CD14-positive monocyte (primary cell): ENCODE results near the gene BNC2. TPM values are rescaled to one million over a fixed set of nuclear protein-coding genes. Genes with fewer than 3 reads are reported as not detected.

ENCODE experiments used
- DNase-seq, 3 donors: peaks; one replicate each; pipeline ENCODE4 v3.0.0-alpha.2; 2011 to 2022
- H2AFZ ChIP-seq: 2 replicates; pipeline ENCODE4 v1.6.0; 2012; ENCODE audit warnings: mild to moderate bottlenecking, low read depth, low read length, inconsistent platforms; ENCODE audit not compliant: insufficient read depth, poor library complexity, severe bottlenecking
- H3K27ac ChIP-seq, 2 donors: 1 replicate in 1 of 2; 2 replicates in 1 of 2; pipeline ENCODE4 v1.5.1; 2012 to 2013; ENCODE audit warnings: low read length in 2 of 2, control low read depth in 1 of 2, inconsistent platforms in 1 of 2, low read depth in 1 of 2, mild to moderate bottlenecking in 1 of 2
- H3K27me3 ChIP-seq, 2 donors: one replicate each; pipeline versions ENCODE4 v1.6.0 to v1.6.1; 2011 to 2013; ENCODE audit warnings: low read length in 2 of 2; ENCODE audit not compliant: control insufficient read depth in 2 of 2, insufficient read depth in 2 of 2
- H3K36me3 ChIP-seq, 2 donors: replicated peaks in 1 of 2; 1 replicate in 1 of 2; 2 replicates in 1 of 2; pipeline versions ENCODE4 v1.5.1 to v1.6.1; 2012 to 2013; ENCODE audit warnings: low read length in 2 of 2, control low read depth in 1 of 2, inconsistent platforms in 1 of 2, mild to moderate bottlenecking in 1 of 2; ENCODE audit not compliant: insufficient read depth in 2 of 2, control insufficient read depth in 1 of 2
- H3K4me1 ChIP-seq, 2 donors: 1 replicate in 1 of 2; 2 replicates in 1 of 2; pipeline versions ENCODE4 v1.5.1 to v1.6.1; 2012 to 2013; ENCODE audit warnings: low read length in 2 of 2, control low read depth in 1 of 2, inconsistent platforms in 1 of 2, mild to moderate bottlenecking in 1 of 2, moderate library complexity in 1 of 2; ENCODE audit not compliant: insufficient read depth in 2 of 2, control insufficient read depth in 1 of 2
- H3K4me2 ChIP-seq: replicated peaks from 2 replicates; pipeline ENCODE3; 2012; ENCODE audit warnings: low read length, moderate library complexity, mild to moderate bottlenecking; ENCODE audit not compliant: poor library complexity, severe bottlenecking; ENCODE audit errors: extremely low read depth
- H3K4me3 ChIP-seq, 3 experiments: fragments of 200-600 bp in 1 of 3; sonication (generic) in 1 of 3; replicated peaks in 1 of 3; 1 replicate in 2 of 3; 2 replicates in 1 of 3; pipeline ENCODE4 v1.5.1; 2011 to 2013; ENCODE audit warnings: low read length in 3 of 3, mild to moderate bottlenecking in 3 of 3, control low read depth in 2 of 3, low read depth in 2 of 3, inconsistent platforms in 1 of 3, moderate library complexity in 1 of 3
- H3K79me2 ChIP-seq: 2 replicates; pipeline ENCODE4 v1.6.0; 2012; ENCODE audit warnings: mild to moderate bottlenecking, control low read depth, inconsistent platforms, low read length, moderate library complexity; ENCODE audit not compliant: insufficient read depth
- H3K9ac ChIP-seq: 2 replicates; pipeline ENCODE4 v1.6.0; 2017; ENCODE audit warnings: low read length, mild to moderate bottlenecking; ENCODE audit not compliant: insufficient read depth, poor library complexity, severe bottlenecking
- H3K9me3 ChIP-seq, 2 donors: replicated peaks in 1 of 2; 1 replicate in 1 of 2; 2 replicates in 1 of 2; pipeline versions ENCODE4 v1.5.1 to v1.6.1; 2012 to 2013; ENCODE audit warnings: low read length in 2 of 2, control low read depth in 1 of 2; ENCODE audit not compliant: control insufficient read depth in 1 of 2, insufficient read depth in 1 of 2
- H4K20me1 ChIP-seq: 2 replicates; pipeline ENCODE4 v1.6.0; 2012; ENCODE audit warnings: mild to moderate bottlenecking, low read length, control low read depth, moderate library complexity; ENCODE audit not compliant: insufficient read depth
- H3K27ac Mint-ChIP-seq, 7 donors: one replicate each; pipeline ENCODE4 v1.8.0; 2020; ENCODE audit warnings: mild to moderate bottlenecking in 7 of 7, mixed read lengths in 7 of 7, moderate library complexity in 6 of 7, inconsistent platforms in 2 of 7
- H3K27me3 Mint-ChIP-seq, 3 donors: one replicate each; pipeline ENCODE4 v1.8.0; 2021 to 2022; ENCODE audit warnings: low read depth in 3 of 3, mild to moderate bottlenecking in 3 of 3, mixed read lengths in 3 of 3, moderate library complexity in 3 of 3, inconsistent platforms in 1 of 3
- H3K36me3 Mint-ChIP-seq, 2 donors: one replicate each; pipeline ENCODE4 v1.8.0; 2020; ENCODE audit warnings: mixed read lengths in 2 of 2, inconsistent platforms in 1 of 2, mild to moderate bottlenecking in 1 of 2
- H3K4me1 Mint-ChIP-seq: one replicate; pipeline ENCODE4 v1.8.0; 2020; ENCODE audit warnings: mild to moderate bottlenecking, mixed read lengths
- H3K4me3 Mint-ChIP-seq, 2 donors: one replicate each; pipeline ENCODE4 v1.8.0; 2020; ENCODE audit warnings: mild to moderate bottlenecking in 2 of 2, mixed read lengths in 2 of 2, moderate library complexity in 1 of 2
- H3K9me3 Mint-ChIP-seq, 7 donors: one replicate each; pipeline ENCODE4 v1.8.0; 2020 to 2022; ENCODE audit warnings: mixed read lengths in 7 of 7, mild to moderate bottlenecking in 6 of 7, moderate library complexity in 6 of 7, inconsistent platforms in 2 of 7
- CTCF ChIP-seq: fragments of 200-600 bp; IDR thresholded peaks from one replicate; pipeline ENCODE4 v1.8.0; 2022; ENCODE audit warnings: antibody characterized with exemption, mild to moderate bottlenecking
- WGBS: methylation state at CpG from one replicate; pipeline ENCODE4 v1.1.5; 2013; ENCODE audit warnings: missing lambda C conversion rate; ENCODE audit not compliant: insufficient coverage; 5-methylcytosine and 5-hydroxymethylcytosine counted together
- intact Hi-C, 2 donors: fragments of 100-400 bp; cut with micrococcal nuclease; formaldehyde crosslinking; loops; one replicate each; pipeline versions ENCODE4 v1.15.0 to v1.15.1; 2023
- polyA plus RNA-seq, 3 donors: library from polyadenylated mRNA; depleted of rRNA in 1 of 3; unstranded in 2 of 3; stranded (reverse) in 1 of 3; fragments of 300-500 nt in 2 of 3; fragments of >200 nt in 1 of 3; fragmentation: Illumina TruSeq in 2 of 3; gene quantifications; 1 replicate in 2 of 3; 2 replicates in 1 of 3; pipeline ENCODE4 v1.2.3, GENCODE V29; 2012 to 2021

Gene BNC2
- polyA plus RNA-seq, 3 donors, result 0.01 TPM; not detected in 2

GRCh38 chr9:16551692-16552091, 318.8 kb downstream of the BNC2 start:
- H2AFZ ChIP-seq, result no peak overlapping the region
- H3K27me3 ChIP-seq, result no peaks in the 10 kb centered on the region
- no peak overlapping the region for H3K27ac Mint-ChIP-seq
- no peaks in the 10 kb centered on the region for H3K4me1 ChIP-seq
- 80% methylated on average over 1 of the region's 1 CpG for WGBS
- no peaks in the 10 kb centered on the region for H3K4me1 Mint-ChIP-seq
- peaks cover 1 to 7% (median 3%) of the 10 kb centered on the region in 7 donors for H3K9me3 Mint-ChIP-seq
- H3K4me2 ChIP-seq, result no peak overlapping the region
- no peaks in the 10 kb centered on the region for H3K79me2 ChIP-seq
- H3K4me3 ChIP-seq, result no peak overlapping the region
- no peak overlapping the region for H3K9ac ChIP-seq
- intact Hi-C loops, result no loop called here
- H3K4me3 Mint-ChIP-seq, result no peak overlapping the region
- peaks cover 0 to 3% (median 2%) of the 10 kb centered on the region in 3 donors for H3K27me3 Mint-ChIP-seq
- no peak for DNase-seq
- no peaks in the 10 kb centered on the region for H3K9me3 ChIP-seq
- H3K36me3 ChIP-seq, result no peaks in the 10 kb centered on the region
- no peaks in the 10 kb centered on the region for H4K20me1 ChIP-seq
- no peaks in the 10 kb centered on the region for H3K36me3 Mint-ChIP-seq
- H3K27ac ChIP-seq, result no peak overlapping the region
- TF ChIP-seq CTCF, result no peak

- no peaks in the 10 kb centered on the region for H3K79me2 ChIP-seq
- H3K9ac ChIP-seq, result no peak overlapping the region
- intact Hi-C loops, result no loop called here
- H3K9me3 ChIP-seq, result no peaks in the 10 kb centered on the region
- no peaks in the 10 kb centered on the region for H3K4me1 ChIP-seq
- no peak overlapping the region for H3K4me3 ChIP-seq
- TF ChIP-seq CTCF, result no peak
- Mint-ChIP-seq H3K27me3 (peaks cover 0 to 2% (median 2%) of the 10 kb centered on the region in 3 donors), H3K27ac (no peak overlapping the region), H3K4me3 (no peak overlapping the region), H3K36me3 (no peaks in the 10 kb centered on the region), H3K4me1 (no peaks in the 10 kb centered on the region), H3K9me3 (peaks cover 0 to 3% (median 0%) of the 10 kb centered on the region in 7 donors)
- H3K27ac ChIP-seq, result no peak overlapping the region
- H4K20me1 ChIP-seq, result no peaks in the 10 kb centered on the region
- H3K36me3 ChIP-seq, result no peaks in the 10 kb centered on the region
- DNase-seq, result no peak
- no CpG with 5 or more reads among the region's 3 CpGs for WGBS
- H2AFZ ChIP-seq, result no peak overlapping the region
- no peaks in the 10 kb centered on the region for H3K27me3 ChIP-seq
- no peak overlapping the region for H3K4me2 ChIP-seq
These were observed 324.8 kb downstream of the BNC2 start for GRCh38 chr9:16545639-16546038.
